ENCODE results near the gene FNIP1. TPM values are rescaled to one million over a fixed set of nuclear protein-coding genes. Genes with fewer than 3 reads are reported as not detected.

The FNIP1 gene
- total and polyA plus RNA-seq, 2 experiments from 2014 or later: 8.2 to 27.9 TPM

DNA sequence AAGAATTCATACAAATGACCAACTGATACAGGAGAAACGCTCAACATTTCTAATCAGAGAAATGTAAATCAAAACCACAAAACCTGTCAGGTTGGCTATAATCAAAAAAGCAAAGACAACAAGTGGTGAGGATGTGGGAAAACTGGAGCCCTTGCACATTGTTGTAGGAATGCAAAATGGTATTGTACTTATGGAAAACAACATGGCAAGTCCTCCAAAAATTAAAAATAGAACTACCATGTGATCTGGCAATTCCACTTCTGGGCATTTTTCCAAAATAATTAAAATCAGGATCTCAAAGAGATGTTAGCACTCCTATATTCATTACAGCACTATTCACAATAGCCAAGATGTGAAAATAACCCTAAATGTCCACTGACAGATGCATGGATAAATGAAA lies 76.1 kb downstream of the FNIP1 start (continued):
- TF ChIP-seq, protein P1, sequence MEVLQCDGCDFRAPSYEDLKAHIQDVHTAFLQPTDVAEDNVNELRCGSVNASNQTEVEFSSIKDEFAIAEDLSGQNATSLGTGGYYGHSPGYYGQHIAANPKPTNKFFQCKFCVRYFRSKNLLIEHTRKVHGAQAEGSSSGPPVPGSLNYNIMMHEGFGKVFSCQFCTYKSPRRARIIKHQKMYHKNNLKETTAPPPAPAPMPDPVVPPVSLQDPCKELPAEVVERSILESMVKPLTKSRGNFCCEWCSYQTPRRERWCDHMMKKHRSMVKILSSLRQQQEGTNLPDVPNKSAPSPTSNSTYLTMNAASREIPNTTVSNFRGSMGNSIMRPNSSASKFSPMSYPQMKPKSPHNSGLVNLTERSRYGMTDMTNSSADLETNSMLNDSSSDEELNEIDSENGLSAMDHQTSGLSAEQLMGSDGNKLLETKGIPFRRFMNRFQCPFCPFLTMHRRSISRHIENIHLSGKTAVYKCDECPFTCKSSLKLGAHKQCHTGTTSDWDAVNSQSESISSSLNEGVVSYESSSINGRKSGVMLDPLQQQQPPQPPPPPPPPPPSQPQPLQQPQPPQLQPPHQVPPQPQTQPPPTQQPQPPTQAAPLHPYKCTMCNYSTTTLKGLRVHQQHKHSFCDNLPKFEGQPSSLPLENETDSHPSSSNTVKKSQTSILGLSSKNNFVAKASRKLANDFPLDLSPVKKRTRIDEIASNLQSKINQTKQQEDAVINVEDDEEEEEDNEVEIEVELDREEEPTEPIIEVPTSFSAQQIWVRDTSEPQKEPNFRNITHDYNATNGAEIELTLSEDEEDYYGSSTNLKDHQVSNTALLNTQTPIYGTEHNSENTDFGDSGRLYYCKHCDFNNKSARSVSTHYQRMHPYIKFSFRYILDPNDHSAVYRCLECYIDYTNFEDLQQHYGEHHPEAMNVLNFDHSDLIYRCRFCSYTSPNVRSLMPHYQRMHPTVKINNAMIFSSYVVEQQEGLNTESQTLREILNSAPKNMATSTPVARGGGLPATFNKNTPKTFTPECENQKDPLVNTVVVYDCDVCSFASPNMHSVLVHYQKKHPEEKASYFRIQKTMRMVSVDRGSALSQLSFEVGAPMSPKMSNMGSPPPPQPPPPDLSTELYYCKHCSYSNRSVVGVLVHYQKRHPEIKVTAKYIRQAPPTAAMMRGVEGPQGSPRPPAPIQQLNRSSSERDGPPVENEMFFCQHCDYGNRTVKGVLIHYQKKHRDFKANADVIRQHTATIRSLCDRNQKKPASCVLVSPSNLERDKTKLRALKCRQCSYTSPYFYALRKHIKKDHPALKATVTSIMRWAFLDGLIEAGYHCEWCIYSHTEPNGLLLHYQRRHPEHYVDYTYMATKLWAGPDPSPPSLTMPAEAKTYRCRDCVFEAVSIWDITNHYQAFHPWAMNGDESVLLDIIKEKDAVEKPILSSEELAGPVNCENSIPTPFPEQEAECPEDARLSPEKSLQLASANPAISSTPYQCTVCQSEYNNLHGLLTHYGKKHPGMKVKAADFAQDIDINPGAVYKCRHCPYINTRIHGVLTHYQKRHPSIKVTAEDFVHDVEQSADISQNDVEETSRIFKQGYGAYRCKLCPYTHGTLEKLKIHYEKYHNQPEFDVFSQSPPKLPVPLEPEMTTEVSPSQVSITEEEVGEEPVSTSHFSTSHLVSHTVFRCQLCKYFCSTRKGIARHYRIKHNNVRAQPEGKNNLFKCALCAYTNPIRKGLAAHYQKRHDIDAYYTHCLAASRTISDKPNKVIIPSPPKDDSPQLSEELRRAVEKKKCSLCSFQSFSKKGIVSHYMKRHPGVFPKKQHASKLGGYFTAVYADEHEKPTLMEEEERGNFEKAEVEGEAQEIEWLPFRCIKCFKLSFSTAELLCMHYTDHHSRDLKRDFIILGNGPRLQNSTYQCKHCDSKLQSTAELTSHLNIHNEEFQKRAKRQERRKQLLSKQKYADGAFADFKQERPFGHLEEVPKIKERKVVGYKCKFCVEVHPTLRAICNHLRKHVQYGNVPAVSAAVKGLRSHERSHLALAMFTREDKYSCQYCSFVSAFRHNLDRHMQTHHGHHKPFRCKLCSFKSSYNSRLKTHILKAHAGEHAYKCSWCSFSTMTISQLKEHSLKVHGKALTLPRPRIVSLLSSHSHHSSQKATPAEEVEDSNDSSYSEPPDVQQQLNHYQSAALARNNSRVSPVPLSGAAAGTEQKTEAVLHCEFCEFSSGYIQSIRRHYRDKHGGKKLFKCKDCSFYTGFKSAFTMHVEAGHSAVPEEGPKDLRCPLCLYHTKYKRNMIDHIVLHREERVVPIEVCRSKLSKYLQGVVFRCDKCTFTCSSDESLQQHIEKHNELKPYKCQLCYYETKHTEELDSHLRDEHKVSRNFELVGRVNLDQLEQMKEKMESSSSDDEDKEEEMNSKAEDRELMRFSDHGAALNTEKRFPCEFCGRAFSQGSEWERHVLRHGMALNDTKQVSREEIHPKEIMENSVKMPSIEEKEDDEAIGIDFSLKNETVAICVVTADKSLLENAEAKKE (CRISPR knock-in tag; IDR thresholded peaks at IDR 0.05): no peak
- TF ChIP-seq CTCF (conservative IDR thresholded peaks at IDR 0.05; ENCODE audit: low read depth in 2 of 2): no peak
- TF ChIP-seq POLR2AphosphoS5 (IDR thresholded peaks at IDR 0.05; ENCODE audit: low read depth): no peak
- no peak for TF ChIP-seq JUNB (IDR thresholded peaks at IDR 0.05; ENCODE audit: unreplicated experiment)
- no peak for TF ChIP-seq EZH2 (IDR thresholded peaks at IDR 0.05; ENCODE audit: low read depth, unreplicated experiment)
- TF ChIP-seq STAT1 (IDR thresholded peaks at IDR 0.05; ENCODE audit: unreplicated experiment): no peak

DNA sequence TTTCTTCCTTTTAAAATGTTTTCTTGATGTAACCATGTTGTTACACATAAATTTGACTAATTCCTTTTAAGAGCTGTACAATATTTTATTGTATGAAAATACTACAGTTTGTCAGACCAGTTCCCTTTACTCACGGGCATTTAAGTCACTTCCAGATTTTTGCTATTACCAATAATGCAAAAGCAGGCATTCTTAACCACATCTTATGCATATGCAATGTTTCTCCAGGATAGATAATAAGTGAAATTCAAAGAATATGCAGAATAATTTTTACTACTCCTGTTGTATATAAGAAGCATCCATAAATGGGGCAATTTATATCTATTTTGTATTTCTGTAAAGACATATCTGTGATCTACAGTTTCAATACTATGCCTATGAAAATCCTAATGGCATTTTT lies 77.3 kb downstream of the FNIP1 start:
- DNase-seq (ENCODE audit: low spot score) (no peak), ATAC-seq (no peak)
- H3F3A ChIP-seq (replicated peaks; ENCODE audit: low read depth): no peaks in the 10 kb centered on the region
- no peaks in the 10 kb centered on the region for H3K27me3 Mint-ChIP-seq (ENCODE audit: insufficient read depth, low read depth, poor library complexity)
- no peaks in the 10 kb centered on the region for H3K36me3 ChIP-seq (ENCODE audit: insufficient read depth)
- no peaks in the 10 kb centered on the region for H3K4me1 ChIP-seq (ENCODE audit: insufficient read depth)
- H3K9me2 ChIP-seq (ENCODE audit: insufficient read depth): no peaks in the 10 kb centered on the region
- no peak overlapping the region for H2AFZ ChIP-seq
- H3K36me3 Mint-ChIP-seq (ENCODE audit: low read depth): peaks cover 11% of the 10 kb centered on the region; the same call in 2 of the 3 replicates
- no peaks in the 10 kb centered on the region for H4K20me1 ChIP-seq (replicated peaks; ENCODE audit: insufficient read depth)
- H3K4me3 Mint-ChIP-seq: no peak overlapping the region
- no peak overlapping the region for H3K4me2 ChIP-seq
- H3K27me3 ChIP-seq (ENCODE audit: insufficient read depth): no peaks in the 10 kb centered on the region
- no peaks in the 10 kb centered on the region for H3K79me2 ChIP-seq (replicated peaks; ENCODE audit: insufficient read depth)
- H3K4me3 ChIP-seq: no peak overlapping the region
- H3K27ac ChIP-seq (ENCODE audit: low read depth): no peak overlapping the region
- H3K4me1 Mint-ChIP-seq: no peaks in the 10 kb centered on the region
- no peaks in the 10 kb centered on the region; the same call in 2 of the 3 replicates for H3K9me3 Mint-ChIP-seq
- H3K27ac Mint-ChIP-seq: no peak overlapping the region
- TF ChIP-seq, protein P1 (CRISPR knock-in tag; IDR thresholded peaks at IDR 0.05): no peak
- TF ChIP-seq ETS1 (IDR thresholded peaks at IDR 0.05): no peak
- no peak for TF ChIP-seq POLR2AphosphoS5 (IDR thresholded peaks at IDR 0.05; ENCODE audit: low read depth)

Measured in GM23338 (cell line).